ENCODE data around the gene CDC42EP3.

CDC42EP3 gene

DNA sequence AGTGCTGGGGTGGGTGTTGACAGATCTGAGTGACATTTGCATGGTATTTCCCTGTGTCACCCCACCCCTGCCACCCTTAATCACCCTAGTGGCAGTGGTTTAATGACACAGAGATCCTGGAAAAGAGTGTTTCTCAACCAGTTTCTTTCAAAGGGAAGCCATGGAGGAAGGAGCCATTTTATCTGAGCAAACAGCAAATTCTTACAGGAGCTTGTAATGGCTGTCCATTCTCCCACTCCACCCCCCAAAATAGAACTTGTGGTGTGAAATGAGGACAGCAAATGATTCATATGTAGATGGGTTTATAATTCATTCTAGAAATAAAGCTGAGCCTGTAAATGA lies 51.5 kb downstream of the CDC42EP3 start:
- FAIRE-seq (no peak), DNase-seq (ENCODE audit: insufficient read length, low spot score) (no peak)

DNA sequence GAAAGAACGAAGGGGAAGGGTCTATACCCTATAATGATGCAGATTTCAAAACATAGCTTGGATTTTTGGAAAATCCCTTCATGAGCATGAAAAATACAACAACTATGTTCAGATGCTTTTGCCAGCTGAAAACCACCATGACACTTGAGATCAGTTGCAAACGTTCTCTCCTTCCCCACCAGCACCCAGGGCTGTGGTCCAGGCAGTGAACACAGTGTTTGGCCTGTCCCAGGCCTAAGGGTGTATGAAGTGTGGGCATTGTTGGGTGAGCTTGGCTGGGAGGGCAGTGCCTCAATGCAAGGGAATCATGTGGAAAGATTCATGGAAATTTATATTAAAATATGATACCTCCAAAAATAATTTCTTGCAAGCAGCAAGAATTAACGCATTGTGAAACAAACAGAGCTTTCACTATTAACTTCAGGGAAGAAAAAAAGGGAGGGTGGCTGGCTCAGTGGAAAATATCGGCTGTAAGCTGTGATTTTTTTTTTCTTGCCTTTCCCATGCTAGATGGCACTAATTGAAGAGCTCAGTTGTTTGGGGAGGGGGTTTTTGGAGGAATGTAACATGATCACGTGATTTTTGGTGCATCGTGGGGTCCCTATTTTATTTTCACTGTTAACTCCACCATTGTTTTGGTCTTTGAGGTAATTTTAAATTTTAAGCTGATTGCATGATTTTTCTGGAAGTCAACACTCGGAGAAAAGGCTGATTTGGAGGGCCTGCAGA lies 52.0 kb downstream of the CDC42EP3 start:
- FAIRE-seq, result no peak
- DNase-seq (ENCODE audit: insufficient read length, low spot score), result no peak

DNA sequence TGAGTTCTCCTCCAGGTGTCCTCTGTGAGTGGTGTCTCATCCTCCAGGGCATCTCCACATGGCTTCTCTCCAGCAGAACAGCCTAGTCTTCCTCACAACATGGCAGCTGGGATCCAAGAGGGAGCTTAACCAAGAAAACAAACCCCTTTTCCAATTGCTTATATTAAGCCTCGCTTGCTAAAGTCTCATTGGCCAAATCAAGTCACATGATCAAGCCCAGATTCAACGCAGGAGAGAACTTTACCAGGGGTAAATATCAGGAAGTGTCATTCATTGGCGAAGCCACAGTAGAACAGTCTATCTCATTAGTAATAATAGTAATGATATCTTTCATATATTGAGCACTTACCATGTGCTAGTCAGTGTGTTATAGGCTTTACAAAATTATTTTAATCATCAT lies 53.1 kb downstream of the CDC42EP3 start:
- FAIRE-seq (no peak), DNase-seq (ENCODE audit: insufficient read length, low spot score) (no peak)

DNA sequence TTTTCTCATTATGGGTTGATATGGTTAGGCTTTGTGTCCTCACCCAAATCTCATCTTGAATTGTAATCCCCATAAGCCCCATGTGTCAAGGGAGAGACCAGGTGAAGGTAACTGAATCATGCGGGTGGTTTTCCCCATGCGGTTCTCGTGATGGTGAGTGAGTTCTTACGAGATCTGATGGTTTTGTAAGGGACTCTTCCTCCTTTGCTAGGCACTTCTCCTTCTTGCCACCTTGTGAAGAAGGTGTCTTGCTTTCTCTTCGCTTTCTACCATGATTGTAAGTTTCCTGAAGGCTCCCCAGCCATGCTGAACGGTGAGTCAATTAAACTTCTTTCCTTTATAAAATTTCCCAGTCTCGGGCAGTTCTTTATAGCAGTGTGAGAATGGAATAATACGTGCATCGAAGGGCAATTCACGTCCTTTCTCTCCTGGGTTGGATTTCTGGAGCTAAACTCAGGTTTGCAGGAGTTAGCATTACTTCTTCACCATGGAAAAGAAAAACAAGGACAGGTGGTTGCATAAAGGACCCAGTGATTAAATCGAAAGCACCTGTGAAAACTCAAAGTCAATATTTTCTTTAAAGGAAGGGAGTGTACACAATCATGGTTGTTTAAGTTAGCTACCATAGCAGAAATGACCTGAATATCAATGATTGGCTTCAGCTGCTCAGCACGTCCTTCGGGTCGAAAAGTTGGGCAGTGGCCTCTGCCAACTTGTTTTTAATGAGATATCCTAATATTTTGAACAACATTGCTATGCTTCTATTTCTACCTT lies 54.1 kb downstream of the CDC42EP3 start:
- FAIRE-seq (no peak), DNase-seq (ENCODE audit: insufficient read length, low spot score) (no peak)

DNA sequence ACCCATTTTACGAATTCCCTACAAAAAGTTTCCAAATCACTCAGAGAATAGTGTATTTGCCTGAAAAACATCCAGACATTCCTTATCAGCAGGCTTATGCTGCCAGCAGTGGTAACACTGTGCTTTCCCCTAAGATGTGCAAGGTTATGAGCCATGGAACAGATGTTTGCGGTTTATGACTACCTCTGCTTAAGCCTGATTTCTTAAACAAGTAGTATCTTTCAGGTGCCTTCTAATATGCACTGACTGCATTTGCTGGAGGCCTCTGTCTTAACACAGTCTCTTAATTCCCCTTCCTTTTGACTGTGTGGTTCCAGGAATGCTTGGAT lies 54.8 kb downstream of the CDC42EP3 start:
- FAIRE-seq (no peak), DNase-seq (ENCODE audit: insufficient read length, low spot score) (no peak)

DNA sequence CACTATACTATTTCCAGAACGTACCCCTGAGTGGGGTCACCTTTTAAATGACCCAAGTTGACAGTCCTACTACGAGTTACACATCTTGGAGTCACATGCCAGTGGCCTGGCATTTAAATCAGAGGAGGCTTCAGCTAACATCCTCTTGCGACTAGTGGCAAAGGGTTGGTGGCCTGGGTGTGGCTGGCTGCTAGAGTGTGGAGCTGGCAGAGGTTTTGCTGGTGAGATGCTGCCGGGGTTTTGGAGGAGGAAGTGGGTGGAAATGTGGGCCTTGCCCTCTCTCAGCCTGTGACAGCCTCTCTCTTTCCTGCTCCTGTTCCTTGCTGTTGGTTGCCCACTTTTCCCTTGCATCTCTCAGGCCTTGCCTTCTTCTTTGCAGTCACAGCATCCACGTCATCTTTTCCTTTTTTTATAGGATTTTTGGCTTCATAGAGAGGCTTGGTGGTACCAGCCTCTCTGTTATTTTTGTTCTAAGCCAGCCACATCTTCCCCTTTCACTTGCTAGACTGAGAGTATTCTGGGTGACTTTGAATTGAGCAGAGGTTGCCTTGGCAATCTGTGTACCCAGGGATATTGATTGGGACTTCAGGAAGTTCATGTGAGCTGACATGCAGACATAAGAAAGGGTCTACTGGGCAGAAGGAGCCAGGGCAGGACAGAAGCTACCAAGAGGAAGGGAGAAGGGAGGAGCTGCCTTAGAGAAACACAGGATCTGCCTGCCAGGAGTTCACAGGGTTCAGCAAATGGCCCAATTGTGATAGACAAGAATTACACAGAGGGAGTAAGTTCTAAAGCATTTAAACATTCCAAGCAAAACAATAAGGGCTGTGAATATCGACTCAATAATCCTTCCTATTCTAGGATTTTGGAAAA lies 55.4 kb downstream of the CDC42EP3 start:
- FAIRE-seq (no peak), DNase-seq (ENCODE audit: insufficient read length, low spot score) (no peak)

DNA sequence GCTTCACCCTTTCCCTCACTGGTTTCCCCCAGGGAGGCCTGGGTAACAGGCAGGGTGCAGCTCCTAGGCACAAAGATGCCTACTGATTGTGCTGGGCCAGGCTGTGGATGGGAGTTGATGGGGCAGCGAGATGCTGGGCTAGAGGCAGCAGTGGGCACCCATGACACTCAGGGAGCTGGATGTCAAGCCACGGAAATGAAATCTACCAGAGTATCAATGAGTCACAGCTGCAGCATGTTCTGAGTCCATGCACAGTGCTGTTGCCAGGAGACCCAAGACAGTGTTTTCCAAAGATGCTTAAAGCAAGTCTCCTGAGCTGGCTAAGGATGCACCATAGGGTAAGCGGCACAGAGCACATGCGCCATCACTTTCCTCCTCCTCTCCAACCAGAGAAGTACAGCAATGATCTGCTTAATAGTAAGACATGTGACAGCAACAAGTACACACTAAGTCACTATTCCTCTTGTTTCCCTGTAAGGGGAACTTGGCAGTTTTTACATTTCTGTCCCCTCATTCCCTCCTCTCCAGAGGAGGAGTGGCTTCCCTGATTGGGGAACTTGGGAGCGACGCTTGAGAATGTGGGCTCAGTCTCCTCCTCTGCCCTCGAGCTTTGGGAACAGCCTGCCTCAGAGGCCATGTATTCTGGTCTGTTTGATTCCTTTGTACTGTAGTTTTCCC lies 57.2 kb downstream of the CDC42EP3 start:
- peak; percentile 52 for FAIRE-seq
- peak; percentile 39 for DNase-seq (ENCODE audit: insufficient read length, low spot score)

DNA sequence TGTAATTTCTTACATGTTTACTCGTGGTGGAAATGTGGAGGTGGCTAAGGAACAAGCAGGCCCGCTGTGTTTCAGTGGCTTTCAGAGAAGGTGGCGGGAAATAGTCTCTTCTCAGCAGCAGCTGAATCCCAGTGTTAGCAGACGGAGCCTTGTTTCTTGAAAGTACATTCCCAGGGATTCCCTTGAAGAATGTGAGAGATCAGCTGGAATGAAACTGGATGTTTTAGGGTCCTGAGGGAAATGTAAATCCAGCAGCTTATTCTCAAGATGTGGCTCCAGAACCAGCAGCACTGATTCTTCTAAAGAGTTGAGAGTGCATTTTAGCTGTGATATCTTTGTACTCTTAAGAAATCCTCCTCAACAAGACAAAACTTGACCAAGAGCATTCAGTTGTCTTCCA lies 59.1 kb downstream of the CDC42EP3 start:
- no peak for FAIRE-seq
- DNase-seq (ENCODE audit: insufficient read length, low spot score), result no peak

DNA sequence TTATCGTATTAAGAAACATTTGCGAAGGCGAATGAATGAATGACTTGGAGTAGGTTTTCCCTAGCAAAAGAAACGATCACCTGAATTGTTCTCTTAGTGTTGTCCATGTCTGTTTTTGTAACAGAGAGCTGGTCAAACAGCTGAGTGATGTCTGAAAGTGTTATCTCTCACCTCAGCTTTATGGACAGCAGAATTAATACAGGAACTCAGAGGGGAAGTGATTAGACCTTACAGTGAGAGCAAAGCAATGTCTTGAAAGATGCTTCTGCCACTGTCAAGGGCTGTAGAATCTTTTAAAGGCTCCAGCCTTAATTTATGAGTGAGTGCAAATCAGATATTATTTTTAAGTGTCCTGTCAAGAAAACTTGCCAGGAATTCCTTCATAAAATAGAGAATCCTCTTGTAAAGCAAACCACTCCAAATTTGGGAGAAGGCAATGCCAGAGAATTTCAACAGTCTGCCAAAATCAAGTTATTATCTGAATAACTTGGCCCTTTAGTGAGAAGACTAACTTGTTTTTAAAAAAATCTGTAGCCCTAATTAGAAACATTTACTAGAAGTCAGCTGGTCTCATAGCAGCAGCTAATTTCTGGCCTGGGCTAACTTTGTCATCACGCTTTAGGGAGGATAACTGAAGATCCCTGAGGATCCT lies 60.7 kb downstream of the CDC42EP3 start:
- no peak for FAIRE-seq
- DNase-seq (ENCODE audit: insufficient read length, low spot score), result no peak

DNA sequence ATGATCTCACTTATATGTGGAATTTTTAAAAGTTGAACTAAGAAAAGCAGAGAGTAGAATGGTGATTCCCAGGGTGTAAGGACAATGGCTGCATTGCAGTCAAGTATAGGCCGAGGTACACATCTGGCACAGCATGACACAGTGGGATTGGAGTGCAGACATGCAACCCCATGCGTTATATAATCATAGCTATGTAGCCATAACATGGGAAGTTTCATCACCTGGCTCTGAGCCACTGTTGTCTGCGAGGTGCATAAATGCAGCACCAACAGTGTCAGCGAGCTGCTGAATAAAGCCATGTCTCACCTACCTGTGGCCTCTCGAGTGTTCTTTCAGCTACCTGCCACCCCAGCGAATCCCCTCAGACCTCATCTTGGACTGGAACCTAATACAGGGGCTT lies 61.7 kb downstream of the CDC42EP3 start:
- no peak for DNase-seq (ENCODE audit: insufficient read length, low spot score)
- FAIRE-seq, result no peak

DNA sequence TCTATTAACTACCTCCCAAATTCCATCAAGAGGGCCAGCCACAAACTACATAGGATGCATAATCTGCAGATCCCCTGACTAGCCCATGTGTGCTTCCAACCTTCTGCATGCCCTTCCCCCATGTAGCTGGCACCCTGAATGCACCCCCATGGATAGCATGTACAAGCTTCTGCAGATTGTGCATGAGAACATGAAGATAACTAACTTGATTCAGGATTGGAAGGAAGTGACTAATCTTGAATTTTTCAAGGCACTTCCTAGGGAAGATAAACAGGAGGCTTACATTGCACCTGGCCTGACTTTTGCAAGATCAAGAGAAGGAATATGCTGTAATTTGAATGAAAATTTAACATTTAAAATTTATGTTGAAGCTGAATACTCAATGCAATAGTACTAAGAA lies 66.7 kb downstream of the CDC42EP3 start:
- no peak for DNase-seq (ENCODE audit: insufficient read length, low spot score)
- FAIRE-seq, result no peak

DNA sequence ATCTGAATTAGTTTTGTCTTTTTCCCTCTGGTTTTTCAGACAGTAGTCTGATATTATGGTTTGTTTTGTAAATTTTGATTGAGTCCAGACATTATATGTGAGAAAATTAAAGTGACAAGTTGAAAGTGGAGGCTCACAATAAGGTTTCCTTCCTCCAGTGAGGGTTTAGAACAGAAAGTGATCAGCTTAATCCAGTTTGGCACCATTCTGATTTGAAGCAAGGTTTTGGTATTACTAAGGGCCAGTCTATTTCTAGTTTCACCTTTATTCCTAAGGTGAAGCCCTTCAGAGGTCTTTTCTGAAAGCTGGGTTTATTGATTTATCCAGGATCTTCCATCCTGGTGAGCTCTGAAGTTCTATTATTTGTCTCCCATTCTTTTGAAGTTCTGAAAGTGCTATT lies 68.7 kb downstream of the CDC42EP3 start:
- DNase-seq (ENCODE audit: insufficient read length, low spot score), result no peak
- FAIRE-seq, result no peak

DNA sequence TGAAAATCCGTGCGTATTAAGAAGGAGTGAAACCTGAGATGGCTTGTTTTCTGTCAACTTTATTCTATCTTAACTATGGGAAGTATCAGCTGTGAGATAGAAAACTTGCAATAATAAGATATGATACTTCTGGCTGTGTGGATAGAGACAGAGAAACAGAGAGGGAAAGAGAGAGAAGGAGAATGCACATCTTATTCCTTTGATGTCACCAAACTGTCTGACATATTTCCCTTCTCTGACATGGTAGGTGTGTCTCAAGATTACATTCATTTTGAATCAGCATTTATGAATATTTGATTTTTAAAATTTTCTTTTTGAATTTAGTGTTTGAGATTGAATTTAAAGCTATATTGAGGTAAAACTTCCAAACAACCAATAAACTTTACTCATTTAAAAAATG lies 69.4 kb downstream of the CDC42EP3 start:
- FAIRE-seq, result no peak

DNA sequence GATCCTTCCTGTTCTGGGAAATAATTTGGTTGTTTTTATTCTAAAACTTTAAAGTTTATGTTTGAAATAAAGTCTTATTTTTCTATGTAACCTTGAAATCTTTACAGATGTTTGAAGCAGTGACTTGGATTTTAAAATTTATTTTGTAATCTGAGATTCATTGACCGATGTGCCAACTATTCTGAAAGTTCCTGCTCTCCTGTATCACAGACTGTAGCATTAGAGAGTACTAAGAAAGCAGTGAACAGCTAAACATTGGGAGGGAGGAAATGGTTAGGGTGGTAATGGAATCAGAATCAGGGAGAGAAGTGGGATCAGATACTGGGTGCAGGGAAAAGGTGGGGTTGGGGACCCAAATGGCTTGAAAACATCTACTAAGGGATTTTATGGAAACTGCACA lies 69.9 kb downstream of the CDC42EP3 start:
- FAIRE-seq, result no peak
- DNase-seq (ENCODE audit: insufficient read length, low spot score), result no peak

More for the DNA sequence above, 69.4 kb downstream of the CDC42EP3 start:
- DNase-seq (ENCODE audit: insufficient read length, low spot score), result no peak

DNA sequence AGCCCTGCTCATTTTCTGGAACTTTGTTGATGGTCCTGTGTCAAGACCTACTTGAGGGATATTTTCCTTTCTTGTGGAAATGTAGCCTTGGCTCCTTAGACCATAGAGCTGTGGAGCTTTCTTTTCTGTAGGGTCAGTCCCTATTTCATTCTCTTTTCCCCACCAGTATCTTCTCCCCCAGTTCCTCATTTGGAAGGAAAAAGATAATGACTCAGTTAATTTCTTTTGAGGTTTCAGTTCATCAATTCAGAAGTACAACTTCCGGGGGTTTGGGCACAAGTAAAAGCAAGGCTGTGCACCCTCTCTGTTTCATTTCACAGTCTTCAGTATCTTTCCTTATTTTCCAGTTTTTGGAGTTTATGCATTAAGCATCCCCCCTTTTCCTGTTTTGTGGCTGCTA lies 70.7 kb downstream of the CDC42EP3 start:
- no peak for DNase-seq (ENCODE audit: insufficient read length, low spot score)
- FAIRE-seq, result no peak

DNA sequence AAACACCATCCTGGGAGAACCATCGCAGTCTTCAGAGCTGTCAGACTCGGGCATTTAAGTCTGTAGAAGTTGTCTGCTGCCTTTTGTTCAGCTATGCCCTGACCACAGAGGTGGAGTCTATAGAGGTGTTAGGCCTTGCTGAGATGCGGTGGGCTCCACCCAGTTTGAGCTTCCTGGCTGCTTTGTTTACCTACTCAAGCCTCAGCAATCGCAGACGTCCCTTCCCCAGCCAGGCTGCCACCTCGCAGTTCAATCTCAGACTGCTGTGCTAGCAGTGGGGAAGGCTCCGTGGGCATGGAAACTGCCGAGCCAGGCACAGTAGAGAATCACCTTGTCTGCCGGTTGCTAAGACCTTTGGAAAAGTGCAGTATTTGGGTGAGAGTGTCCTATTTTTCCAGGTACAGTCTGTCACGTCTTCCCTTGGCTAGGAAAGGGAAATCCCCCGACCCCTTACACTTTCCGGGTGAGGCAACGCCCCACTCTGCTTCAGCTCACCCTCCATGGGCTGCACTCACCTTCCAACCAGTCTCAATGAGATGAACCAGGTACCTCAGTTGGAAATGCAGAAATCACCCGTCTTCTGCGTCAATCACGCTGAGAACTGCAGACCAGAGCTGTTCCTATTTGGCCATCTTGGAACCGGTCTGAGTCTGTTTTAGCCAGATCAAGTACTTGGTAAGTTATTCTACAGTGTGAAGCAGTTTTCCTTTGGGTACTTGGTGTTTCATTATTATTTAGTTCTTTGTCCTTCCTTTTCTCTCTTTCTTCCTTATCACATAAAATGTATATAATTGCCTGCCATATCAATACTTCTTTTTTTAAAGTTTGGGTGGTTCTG lies 71.5 kb downstream of the CDC42EP3 start:
- FAIRE-seq, result no peak
- no peak for DNase-seq (ENCODE audit: insufficient read length, low spot score)

DNA sequence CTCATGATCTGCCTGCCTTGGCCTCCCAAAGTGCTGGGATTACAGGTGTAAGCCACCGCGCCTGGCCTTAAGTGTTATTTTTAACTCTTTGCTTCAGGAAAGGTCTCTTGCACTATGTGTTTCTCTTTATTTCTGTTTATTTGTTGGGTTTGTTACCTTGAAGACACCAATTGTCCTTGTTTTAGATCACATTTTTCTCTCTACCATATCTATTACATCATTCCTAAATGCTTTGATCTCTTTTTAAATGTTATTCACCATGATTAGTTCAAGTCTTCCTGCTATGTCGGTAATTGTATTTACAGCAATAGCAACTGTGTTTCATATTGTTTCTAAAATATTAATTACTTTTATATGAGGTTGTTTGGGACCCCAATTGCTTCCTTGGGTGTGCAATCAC lies 77.7 kb downstream of the CDC42EP3 start:
- no peak for FAIRE-seq

DNA sequence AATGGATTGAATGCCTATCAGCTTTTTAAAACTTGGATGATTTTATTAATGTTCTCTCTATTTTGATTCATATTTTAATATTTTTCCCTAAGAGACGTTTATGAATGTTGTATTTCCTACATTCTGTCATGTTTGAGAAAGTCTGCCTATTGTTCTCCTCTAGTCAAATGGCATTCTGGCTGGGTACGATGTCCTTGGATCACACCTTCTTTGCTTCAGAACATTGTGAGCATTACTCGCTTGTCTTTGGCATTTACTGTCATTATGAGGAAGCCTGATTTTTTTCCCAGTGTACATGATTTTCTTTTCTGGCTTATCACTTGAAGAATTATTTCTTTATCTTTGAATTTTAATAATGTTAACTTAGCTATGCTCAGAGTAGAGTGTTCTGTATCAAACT lies 78.4 kb downstream of the CDC42EP3 start:
- DNase-seq (ENCODE audit: insufficient read length, low spot score) (no peak), FAIRE-seq (no peak)

More for the DNA sequence above, 77.7 kb downstream of the CDC42EP3 start:
- DNase-seq (ENCODE audit: insufficient read length, low spot score), result no peak

All from HTR-8/SVneo (cell line).